Bronchial epithelial cell (primary cell): ENCODE results near the gene ATF5. TPM values are rescaled to one million over a fixed set of nuclear protein-coding genes. Genes with fewer than 3 reads are reported as not detected.

Experiments
- DNase-seq: peaks from one replicate; pipeline ENCODE4 v3.0.0-alpha.2; 2010; ENCODE audit warnings: low read depth
- FAIRE-seq: peaks from 2 replicates; lab custom pipeline; 2011; peaks lifted over from hg19 to GRCh38; lab: Jason Lieb, UNC
- H3K27me3 ChIP-seq: 2 replicates; pipeline ENCODE4 v1.5.1; 2011; ENCODE audit warnings: low read length; ENCODE audit not compliant: control insufficient read depth, insufficient read depth
- H3K36me3 ChIP-seq: 2 replicates; pipeline ENCODE4 v1.5.1; 2011; ENCODE audit warnings: low read length; ENCODE audit not compliant: control insufficient read depth, insufficient read depth
- H3K4me3 ChIP-seq: 2 replicates; pipeline ENCODE4 v1.5.1; 2011; ENCODE audit warnings: mild to moderate bottlenecking, low read depth, low read length, control low read depth
- total RNA-seq: library from RNA; depleted of rRNA; stranded (reverse); fragments of >200 nt; gene quantifications from 2 replicates; pipeline ENCODE4 v1.2.1, GENCODE V29; 2014
- TF ChIP-seq, protein P1 (sequence below): IDR thresholded peaks from 2 replicates; pipeline ENCODE4 v1.5.1; 2011; ENCODE audit warnings: mild to moderate bottlenecking, moderate library complexity, low read length, control low read depth, inconsistent platforms; ENCODE audit not compliant: insufficient read depth, severe bottlenecking

ATF5 gene
- total RNA-seq, 1 donor from 2014 or later: 1.8 TPM

DNA sequence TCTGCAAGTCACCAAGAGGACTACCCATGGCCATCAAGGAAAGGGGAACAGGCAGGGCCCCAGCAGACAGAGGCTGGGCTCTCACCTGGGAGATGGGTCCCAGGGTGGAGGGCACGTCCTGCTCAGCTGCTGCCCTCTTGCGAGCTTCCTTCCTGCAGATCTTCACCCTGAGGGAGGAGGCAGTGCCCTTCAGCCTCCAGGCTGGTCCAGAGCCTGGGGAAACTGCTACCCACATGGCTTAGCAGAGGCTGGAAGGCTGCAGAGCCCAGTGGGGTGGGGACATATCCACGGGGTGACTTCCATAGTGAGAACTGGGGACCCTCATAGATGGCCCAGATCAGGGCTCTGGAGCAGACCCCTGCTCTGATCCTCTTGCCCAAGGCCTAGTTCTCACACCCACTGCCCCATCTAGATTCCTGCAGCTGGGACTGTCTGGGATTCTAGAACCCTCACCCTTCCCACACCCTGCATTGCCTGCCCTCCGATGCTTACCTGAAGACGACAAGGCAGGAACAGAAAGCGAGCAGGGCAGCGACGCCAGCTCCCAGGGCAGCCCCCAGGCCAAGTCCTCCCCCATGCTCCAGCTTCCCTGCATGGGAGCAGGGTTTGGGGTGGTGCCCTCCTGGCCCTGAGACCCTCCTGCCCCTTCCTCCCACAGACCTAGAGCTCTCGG, 22.9 kb downstream of the ATF5 start:
- Histone ChIP-seq H3K4me3 (no peak overlapping the region), H3K27me3 (no peaks in the 10 kb centered on the region), H3K36me3 (no peaks in the 10 kb centered on the region)
- TF ChIP-seq, protein P1, sequence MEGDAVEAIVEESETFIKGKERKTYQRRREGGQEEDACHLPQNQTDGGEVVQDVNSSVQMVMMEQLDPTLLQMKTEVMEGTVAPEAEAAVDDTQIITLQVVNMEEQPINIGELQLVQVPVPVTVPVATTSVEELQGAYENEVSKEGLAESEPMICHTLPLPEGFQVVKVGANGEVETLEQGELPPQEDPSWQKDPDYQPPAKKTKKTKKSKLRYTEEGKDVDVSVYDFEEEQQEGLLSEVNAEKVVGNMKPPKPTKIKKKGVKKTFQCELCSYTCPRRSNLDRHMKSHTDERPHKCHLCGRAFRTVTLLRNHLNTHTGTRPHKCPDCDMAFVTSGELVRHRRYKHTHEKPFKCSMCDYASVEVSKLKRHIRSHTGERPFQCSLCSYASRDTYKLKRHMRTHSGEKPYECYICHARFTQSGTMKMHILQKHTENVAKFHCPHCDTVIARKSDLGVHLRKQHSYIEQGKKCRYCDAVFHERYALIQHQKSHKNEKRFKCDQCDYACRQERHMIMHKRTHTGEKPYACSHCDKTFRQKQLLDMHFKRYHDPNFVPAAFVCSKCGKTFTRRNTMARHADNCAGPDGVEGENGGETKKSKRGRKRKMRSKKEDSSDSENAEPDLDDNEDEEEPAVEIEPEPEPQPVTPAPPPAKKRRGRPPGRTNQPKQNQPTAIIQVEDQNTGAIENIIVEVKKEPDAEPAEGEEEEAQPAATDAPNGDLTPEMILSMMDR: no peak
- DNase-seq (no peak), FAIRE-seq (no peak)

DNA sequence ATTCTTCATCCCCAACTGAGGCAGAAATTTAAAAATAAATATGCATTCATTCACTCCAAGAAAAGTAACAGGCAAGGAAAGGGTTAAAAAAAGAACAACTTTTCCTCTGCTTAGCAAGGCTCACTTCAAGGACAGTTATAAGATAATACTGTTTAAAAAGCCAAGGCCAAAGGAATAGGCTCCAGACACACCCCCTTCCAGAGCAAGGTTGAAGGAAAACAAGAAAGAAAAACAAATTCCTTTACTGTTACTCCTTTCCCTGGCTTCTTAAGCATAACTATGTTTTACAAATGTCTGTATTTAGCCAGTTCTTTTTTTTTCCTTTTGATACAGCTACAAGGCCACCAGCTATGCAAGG, 23.5 kb downstream of the ATF5 start:
- Histone ChIP-seq H3K36me3 (no peaks in the 10 kb centered on the region), H3K4me3 (no peak overlapping the region), H3K27me3 (no peaks in the 10 kb centered on the region)
- no peak for DNase-seq
- TF ChIP-seq, protein P1: no peak
- FAIRE-seq: no peak

DNA sequence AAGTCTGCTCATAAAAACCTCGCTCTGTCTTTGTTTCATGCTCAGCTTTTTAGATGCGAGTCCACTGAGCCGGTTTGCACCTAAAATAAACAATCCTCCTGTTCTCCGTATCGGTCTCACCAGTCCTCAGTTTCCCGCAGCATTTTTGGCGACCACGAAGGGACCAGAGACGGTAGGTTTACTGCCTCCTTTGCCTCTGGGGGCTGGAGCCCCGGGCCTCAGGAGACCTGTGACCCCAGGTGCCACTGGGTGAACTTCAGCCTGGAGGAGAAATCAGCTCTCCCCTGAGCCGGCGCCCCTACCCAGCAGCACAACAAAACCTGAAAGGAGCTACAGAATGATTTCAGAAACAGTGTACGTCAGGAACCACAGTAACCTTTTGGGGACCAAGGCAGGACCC, 23.9 kb downstream of the ATF5 start:
- DNase-seq (no peak), FAIRE-seq (no peak)
- Histone ChIP-seq H3K4me3 (no peak overlapping the region), H3K36me3 (no peaks in the 10 kb centered on the region), H3K27me3 (no peaks in the 10 kb centered on the region)
- TF ChIP-seq, protein P1: no peak

DNA sequence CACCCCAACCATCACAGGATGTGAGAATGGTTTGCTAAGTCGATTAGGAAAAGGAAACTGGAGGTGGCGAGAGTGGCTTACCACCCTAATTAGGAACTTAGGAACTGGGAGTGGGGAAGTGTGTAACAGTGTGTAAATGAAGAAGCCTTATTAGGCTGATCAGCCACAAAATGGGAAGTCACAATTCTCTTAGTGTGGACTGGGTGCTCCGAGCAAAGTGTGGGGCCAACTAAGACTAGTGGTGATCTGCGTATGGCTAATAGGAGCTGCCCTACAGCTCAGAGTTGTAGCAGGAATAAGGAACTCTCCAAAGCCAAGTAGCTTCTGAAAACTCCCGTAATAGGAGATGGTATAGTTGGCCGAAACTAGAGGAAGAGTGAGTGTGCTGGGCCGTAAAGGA, 24.4 kb downstream of the ATF5 start:
- DNase-seq: no peak
- TF ChIP-seq, protein P1: no peak
- no peaks in the 10 kb centered on the region for H3K27me3 ChIP-seq
- H3K4me3 ChIP-seq: no peak overlapping the region
- no peaks in the 10 kb centered on the region for H3K36me3 ChIP-seq
- no peak for FAIRE-seq

DNA sequence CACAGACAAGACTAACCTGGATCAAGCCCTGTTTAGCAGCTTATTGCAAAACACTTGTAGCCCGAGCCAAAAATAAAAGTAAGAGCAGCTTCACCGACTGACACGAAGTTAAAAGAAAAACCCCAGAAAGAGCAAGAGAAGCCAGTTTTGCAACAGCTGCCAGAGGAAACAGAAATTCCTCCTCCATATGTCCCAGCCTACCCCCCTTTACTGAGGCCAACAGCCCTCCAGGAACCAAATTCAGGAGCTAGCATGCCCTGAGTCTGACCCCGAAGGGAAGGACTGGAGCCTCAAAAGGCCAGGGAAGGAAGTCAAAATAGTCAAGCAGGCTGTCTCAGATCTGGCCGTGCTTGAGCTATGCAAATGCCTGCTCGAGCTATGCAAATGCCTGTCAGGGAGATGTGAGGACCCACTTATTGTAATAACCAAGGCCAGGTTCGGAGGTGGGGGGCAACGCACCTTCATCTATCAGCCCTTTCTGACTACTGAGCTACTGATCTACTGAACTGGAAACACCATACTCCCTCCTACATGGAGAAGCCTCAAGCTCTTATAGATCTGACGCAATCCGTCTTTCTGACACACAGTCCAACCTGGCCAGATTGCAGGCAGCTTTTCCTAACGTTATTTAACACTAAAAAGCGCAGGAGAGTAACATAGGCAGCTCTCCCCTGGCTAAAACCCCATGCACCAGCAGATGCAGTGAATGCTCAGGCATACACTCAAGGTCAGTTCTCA, 25.3 kb downstream of the ATF5 start:
- no peak overlapping the region for H3K4me3 ChIP-seq

More for the DNA sequence above, 25.3 kb downstream of the ATF5 start:
- no peaks in the 10 kb centered on the region for H3K36me3 ChIP-seq
- TF ChIP-seq, protein P1: no peak
- FAIRE-seq (no peak), DNase-seq (peak; percentile 49)
- H3K27me3 ChIP-seq: no peaks in the 10 kb centered on the region
